ENCODE results near the gene PTF1A. TPM values are rescaled to one million over a fixed set of nuclear protein-coding genes. Genes with fewer than 3 reads are reported as not detected.
"Not testable (repeated sequence)": the region's sequence is repeated elsewhere in the genome, so short reads cannot be mapped to it uniquely, and the experiment has no call there.

Gene PTF1A
- total RNA-seq, 1 donor from 2014 or later: not detected

DNA sequence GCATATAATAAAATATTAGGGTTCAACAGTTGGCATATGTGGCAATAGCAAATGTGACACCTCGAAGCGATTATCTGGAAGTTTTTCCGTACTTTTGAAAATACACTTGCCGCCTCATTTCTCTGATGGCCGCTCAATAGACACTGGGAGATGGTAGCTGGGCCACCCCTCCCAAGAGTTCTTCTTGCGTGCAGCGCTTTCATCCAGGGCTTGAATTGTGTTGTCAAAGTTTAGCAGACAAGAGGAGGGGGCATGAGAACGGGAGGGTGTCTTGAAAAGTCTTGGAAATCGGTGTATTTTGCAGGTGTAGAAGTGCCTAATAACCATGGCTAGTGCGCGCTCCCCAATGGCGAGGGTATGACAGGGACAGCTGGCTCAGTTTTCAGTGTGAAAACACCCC, 8.5 kb downstream of the PTF1A start:
- DNase-seq (ENCODE audit: low spot score) (no peak), ATAC-seq (no peak)
- intact Hi-C loops (cut with DNase I): no loop called here

DNA sequence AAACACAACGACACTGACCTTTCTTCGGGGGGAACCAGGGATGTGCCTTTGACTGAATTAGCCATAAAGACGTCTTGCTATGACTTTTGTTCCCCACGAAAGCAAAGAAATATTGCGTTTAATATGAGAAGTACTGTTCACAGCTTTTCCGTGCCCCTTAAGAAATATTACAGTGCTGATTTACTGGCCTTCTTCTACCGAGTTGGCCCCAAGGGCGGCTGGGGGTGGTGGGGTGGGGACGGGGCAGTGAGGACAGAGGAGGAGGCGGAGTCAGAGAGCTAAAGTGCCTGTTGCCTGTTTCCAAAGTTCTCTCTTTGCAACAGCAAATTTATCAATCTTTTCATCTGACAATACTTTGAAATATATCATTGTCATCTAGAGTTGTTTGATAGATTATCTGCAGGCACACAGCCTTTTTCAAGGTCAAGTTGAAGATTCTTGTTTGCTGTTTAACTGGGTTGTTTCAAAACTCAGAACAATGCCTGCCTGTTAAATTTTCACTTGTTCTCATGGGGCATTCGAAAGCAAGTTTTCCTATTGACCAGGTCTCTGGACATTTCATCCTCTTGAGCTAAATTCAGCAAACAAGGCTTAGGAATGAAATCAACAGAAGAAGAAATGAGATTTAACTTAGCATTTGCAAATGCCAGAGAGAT, 9.0 kb downstream of the PTF1A start:
- ATAC-seq (no peak), DNase-seq (ENCODE audit: low spot score) (no peak)
- intact Hi-C loops (cut with DNase I): no loop called here

DNA sequence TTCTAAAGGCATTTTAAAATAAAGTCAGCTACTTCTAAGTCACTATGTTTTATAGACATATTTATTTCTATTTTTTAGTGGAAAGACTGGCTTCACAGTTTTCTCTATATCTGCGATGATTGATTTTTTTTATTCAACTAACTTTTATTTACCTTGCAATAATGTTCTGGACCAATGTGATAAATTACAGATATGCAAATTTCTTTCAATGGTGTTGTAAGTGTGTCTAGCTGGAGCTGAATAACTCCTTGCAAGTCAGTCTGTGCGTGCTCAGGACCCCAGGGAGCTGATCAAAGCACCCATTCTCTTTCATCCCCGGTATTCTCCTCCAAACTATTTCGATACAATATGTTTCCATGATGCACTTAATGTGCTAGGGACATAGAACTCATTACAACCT, 9.7 kb downstream of the PTF1A start:
- intact Hi-C loops (cut with DNase I): no loop called here
- ATAC-seq (no peak), DNase-seq (ENCODE audit: low spot score) (no peak)

DNA sequence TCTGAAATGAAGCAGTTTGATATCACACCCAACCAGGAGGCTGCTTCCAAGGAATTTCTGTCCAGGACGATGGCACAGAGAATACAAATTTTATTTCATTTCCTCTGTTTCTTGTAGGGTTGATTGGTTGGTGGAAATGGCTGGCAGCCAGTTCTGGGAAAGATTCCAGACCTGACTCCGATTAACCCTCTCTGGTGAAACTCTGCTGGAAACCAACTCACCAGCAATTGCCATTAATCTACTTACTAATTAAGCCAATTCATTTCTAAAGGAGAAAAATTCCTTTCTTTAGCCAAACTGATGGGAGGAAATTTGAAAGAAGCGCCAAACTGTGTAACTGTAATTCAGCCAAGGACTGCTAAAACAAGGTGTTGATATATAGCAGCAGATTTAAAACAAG, 10.7 kb downstream of the PTF1A start:
- intact Hi-C loops (cut with DNase I): no loop called here
- ATAC-seq (no peak), DNase-seq (ENCODE audit: low spot score) (no peak)

DNA sequence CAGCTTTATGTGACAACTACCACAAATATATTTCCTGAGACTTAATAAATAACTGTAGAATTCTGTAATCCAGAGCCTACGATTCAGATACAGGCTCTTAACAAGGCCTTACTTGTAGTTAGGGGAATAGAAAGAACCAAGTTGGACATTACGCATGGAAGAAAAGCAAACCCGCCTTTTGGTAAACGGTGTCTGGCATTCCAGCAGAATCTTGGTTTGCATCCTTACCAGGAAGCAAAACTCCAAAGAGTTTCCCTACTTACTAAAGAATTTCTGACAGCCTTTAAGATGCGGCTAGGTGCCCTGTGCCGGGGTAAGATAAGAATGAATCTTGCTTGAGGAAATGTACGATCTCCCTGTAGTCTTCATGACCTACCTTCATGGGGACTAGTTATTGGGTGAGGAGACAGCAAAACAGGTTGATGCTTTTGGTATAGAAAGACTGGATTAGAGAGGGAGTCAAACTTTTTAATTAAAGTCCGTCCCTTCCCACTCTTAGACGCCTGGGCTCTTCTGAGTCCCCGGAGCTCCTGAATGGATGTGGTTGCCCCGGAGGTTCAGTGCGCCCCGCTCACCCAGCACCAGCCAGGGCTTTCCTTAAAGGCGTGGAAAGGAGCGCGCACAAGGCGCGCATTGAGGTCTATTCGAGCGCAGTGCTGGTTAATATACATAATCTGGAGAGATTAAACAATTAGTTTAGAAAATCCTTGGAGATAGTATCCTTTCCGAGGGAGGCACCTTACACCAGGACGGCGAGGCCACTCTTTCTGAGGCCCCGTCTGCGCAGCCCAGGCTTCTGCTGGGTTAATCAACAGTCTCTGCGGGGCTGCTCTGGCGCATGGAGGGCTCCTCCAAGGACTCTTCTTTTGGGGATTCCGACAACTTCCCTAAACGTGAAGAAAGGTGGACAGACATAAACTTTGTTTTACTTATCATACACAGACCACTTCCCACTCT, 11.5 kb downstream of the PTF1A start:
- ATAC-seq: no peak
- DNase-seq (ENCODE audit: low spot score): no peak

DNA sequence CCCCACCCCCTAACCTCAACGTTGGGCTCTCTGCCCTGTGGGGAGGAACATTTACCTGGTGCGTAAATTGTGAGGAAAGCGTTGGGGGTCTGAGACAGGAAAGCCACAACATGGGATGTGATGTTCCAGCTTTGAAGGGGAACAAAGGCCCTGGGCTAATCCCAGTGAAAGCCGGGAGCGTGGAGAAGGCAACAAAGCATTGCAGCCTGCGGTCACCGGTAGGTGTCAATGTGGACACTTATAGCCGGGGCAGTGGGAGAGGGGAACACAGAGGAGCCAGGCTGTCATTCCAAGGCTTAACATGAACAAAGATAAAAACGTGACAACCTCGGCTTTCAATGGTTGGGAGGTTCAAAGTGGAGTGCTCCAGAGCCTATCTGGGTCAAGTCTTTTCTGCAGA, 12.7 kb downstream of the PTF1A start:
- intact Hi-C loops (cut with DNase I): no loop called here
- no peak for ATAC-seq
- no peak for DNase-seq (ENCODE audit: low spot score)

More for the DNA sequence above, 11.5 kb downstream of the PTF1A start:
- intact Hi-C loops (cut with DNase I): no loop called here

DNA sequence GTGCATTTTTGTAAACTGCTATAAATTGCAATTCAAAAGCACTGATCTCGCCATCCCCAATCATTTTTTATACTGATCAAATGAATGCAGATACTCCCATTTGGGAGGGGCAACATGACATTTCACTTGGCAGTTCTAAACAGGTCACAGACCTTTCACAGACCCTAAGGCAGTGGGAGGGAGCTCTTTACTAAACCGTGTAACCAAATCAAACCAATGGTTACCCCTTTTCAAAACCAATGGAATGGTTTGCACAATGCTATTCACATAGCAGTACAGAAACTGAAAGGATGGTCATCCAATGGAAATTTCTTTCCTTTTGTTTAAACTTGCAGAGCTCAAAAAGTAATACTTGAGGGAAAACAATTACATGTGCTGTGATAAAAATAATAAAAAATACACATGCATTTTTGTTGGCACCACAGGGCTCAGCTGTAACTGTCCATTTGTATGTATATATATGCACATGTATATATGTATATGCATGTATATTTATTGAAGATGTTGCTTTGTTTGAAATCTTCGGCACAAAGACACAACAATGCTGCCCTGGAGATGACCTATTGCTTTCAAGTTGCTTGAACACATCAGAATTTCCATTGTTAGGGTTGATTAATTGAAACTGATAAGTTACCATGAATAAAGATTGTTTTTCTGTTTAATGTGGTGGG, 14.0 kb downstream of the PTF1A start:
- no peak for ATAC-seq
- intact Hi-C loops (cut with DNase I): no loop called here
- DNase-seq (ENCODE audit: low spot score): no peak

DNA sequence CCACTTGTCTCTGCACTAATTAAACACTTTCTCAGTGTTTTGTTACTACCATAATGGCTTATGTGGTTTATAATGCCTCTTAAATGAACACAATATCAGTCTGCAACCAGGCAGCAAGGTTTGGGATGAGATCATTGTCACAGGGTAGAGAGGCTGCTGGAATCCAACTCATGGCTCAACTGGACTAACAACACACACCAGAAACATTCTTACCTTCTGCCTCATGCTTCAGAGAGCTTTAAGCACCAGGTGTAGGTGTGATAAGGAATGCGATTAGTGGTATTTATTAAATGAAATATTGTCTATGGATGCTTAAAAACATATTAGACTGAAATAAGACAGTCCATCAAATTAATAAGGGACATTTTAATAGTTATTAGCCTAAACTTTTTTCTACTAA, 25.4 kb downstream of the PTF1A start:
- DNase-seq (ENCODE audit: low spot score) (no peak), ATAC-seq (no peak)
- intact Hi-C loops (cut with DNase I): no loop called here

DNA sequence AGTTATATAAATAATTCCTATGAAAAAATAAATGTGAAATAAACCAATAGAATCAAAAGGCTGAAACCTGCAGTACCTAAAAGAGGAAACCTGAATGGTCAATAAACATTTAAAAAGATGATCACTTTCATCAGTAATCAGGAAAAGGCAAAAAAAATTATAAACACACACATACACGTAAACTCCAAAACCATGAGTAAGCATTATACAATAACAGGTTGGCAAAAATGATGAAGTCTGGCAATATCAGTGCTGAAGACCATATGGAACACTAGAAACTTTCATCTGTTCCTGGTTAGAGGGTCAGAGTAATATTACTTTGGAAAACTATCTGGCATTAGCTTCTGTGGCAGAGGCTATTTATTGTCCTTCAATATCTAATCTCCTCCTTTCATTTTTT, 38.5 kb downstream of the PTF1A start:
- no peak for ATAC-seq
- intact Hi-C loops (cut with DNase I): no loop called here
- no peak for DNase-seq (ENCODE audit: low spot score)

DNA sequence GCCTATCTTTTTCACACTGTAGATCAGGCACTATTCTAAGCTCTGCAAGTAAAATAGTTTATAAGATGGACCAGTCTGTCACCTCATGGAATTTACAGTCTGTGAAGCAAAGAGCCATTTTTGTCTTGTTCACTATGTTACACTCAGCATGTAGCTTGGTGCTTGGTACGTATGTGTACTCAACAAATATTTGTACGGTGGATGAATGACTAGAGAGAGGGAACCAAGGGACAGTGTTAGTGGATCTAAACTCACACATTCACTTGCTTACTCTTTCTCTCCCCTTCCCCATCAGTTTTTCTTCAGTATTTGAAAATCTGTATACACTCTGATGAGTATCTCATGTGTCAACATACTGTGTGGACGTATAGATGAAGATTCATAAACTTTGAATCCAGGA, 45.9 kb downstream of the PTF1A start:
- DNase-seq (ENCODE audit: low spot score) (no peak), ATAC-seq (no peak)
- intact Hi-C loops (cut with DNase I): no loop called here

DNA sequence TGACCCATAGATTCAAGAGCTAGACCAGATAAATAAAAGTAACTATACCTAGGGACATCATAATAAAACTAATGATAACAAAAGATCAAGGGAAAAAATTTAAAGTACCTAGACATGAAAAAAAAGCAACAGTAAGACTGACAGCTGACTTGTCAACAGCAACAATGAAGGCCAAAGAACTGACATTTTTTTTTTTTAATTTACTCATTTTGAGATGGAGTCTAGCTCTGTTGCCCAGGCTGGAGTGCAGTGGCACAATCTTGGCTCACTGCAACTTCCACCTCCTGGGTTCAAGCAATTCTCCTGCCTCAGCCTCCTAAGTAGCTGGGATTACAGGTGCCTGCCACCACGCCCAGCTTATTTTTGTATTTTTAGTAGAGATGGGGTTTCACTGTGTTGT, 49.7 kb downstream of the PTF1A start:
- DNase-seq (ENCODE audit: low spot score); ATAC-seq; intact Hi-C loops (cut with DNase I): not testable (repeated sequence)

Other genes starting within 250 kb of the PTF1A start
- 16.4 TPM for gene MSRB2, start 96.7 kb upstream of the PTF1A start, total RNA-seq
- gene C10orf67, start 152.5 kb downstream of the PTF1A start, total RNA-seq: 1.2 TPM
- gene OTUD1, start 246.8 kb downstream of the PTF1A start, total RNA-seq: 33.9 TPM